CD4-positive, alpha-beta T cell treated with Interleukin-6 for 4 hours (primary cell): ENCODE results near the gene B4GALNT4.
"Not testable (repeated sequence)": the region's sequence is repeated elsewhere in the genome, so short reads cannot be mapped to it uniquely, and the experiment has no call there.

Experiments
- DNase-seq: peaks from one replicate; pipeline ENCODE4 v3.0.0-alpha.2; 2020; ENCODE audit warnings: mixed read lengths

Gene B4GALNT4, protein sequence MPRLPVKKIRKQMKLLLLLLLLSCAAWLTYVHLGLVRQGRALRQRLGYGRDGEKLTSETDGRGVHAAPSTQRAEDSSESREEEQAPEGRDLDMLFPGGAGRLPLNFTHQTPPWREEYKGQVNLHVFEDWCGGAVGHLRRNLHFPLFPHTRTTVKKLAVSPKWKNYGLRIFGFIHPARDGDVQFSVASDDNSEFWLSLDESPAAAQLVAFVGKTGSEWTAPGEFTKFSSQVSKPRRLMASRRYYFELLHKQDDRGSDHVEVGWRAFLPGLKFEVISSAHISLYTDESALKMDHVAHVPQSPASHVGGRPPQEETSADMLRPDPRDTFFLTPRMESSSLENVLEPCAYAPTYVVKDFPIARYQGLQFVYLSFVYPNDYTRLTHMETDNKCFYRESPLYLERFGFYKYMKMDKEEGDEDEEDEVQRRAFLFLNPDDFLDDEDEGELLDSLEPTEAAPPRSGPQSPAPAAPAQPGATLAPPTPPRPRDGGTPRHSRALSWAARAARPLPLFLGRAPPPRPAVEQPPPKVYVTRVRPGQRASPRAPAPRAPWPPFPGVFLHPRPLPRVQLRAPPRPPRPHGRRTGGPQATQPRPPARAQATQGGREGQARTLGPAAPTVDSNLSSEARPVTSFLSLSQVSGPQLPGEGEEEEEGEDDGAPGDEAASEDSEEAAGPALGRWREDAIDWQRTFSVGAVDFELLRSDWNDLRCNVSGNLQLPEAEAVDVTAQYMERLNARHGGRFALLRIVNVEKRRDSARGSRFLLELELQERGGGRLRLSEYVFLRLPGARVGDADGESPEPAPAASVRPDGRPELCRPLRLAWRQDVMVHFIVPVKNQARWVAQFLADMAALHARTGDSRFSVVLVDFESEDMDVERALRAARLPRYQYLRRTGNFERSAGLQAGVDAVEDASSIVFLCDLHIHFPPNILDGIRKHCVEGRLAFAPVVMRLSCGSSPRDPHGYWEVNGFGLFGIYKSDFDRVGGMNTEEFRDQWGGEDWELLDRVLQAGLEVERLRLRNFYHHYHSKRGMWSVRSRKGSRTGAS

DNA sequence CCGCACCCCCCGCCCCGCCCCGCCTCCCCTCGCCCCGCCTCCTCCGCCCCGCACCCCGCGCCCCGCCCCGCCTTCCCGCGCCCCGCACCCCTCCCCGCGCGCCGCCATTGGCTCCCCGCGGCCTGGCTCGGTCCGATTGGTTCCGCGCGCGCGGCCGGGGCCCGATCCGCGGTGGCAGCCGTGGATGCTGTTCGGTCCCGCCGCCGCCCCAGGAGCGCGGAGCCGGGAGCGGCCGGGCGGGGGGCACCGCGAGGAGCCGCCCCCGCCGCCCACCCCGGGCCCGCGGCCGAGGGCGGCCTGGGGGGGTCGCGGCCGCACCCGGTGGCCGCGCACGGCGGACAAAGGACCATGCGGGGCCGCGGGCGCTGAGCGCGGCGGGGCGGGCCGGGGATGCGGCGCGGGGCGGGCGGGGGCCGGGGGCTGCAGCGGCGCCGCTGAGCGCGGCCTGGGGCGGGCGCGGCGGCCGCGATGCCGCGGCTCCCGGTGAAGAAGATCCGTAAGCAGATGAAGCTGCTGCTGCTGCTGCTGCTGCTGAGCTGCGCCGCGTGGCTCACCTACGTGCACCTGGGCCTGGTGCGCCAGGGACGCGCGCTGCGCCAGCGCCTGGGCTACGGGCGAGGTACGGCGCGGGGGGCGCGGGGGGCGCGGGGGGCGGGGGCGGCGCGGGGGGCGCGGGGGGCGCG lies at the start of gene B4GALNT4:
B4GALNT4 (plus strand) TSS at position 164 of the 683 bp plus-strand sequence; CDS start at position 469, 305 bp downstream.
- DNase-seq = peak; percentile 52

DNA sequence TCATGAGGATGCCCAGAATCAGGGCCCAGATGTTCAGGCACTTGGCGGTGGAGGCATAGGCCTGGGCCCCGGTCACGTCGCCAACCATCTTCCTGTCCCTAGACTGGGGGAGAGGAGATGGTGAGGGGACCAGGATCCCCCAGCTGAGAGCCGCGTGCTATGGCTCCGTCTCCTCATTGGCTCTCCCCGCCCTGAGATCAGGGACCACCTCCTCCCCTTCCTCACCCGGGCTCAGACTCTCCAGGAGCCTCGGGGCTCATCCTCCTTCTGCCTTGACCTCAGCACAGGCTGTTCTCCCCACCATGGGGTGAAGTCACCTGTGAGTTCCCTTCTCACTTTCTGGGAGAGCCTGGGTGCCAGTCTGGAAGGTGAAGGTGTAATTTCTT lies 49.4 kb upstream of the B4GALNT4 start:
- not testable (repeated sequence) for DNase-seq

DNA sequence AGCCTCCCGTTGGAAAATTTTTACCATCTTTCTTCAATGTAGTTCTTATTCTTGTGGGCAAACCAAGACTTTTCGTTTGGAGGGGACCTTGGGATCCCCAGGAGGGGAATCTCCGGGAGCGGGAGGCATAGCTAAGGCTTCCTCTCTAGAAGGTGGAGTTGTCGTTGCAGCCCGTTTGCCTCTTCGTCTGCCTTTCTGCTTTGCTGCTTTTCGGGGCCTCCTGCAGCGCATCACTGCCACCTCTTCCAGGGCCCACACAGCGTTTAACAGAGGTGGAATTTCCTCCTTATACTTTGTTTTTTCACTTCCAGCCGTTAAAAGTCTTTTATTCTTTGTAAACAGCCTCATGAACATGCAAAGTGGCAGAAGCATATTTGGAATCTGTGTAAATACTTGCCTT lies 45.1 kb upstream of the B4GALNT4 start:
- no peak for DNase-seq

DNA sequence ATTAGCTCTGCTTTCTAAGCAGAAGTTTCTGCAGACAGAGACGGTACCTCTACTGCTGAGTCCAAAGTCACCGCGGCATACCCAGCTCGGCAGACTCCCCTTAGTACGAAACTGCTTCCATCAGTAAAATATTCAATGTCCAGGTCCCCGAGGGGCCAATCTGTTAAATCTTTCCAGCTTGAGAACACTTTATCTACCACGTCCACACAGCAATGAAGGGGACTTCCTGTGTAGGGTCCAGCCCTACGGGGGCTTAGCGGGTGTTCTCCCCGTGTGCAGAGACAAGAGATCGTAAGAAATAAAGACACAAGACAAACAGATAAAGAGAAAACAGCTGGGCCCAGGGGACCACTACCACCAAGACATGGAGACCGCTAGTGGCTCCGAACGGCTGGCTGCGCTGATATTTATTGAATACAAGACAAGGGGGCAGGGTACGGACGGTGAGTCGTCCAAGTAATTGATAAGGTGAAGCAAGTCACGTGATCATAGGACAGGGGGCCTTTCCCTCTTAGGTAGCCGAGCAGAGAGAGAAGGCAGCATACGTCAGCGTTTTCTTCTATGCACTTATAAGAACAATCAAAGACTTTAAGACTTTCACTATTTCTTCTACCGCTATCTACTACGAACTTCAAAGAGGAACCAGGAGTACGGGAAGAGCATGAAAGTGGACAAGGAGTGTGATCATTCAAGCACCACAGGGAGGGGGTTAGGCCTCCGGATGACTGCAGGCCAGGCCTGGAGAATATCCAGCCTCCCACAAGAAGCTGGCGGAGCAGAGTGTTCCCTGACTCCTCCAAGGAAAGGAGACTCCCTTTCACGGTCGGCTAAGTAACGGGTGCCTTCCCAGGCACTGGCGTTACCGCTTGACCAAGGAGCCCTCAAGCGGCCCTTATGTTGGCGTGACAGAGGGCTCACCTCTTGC lies 44.4 kb upstream of the B4GALNT4 start:
- DNase-seq = not testable (repeated sequence)

DNA sequence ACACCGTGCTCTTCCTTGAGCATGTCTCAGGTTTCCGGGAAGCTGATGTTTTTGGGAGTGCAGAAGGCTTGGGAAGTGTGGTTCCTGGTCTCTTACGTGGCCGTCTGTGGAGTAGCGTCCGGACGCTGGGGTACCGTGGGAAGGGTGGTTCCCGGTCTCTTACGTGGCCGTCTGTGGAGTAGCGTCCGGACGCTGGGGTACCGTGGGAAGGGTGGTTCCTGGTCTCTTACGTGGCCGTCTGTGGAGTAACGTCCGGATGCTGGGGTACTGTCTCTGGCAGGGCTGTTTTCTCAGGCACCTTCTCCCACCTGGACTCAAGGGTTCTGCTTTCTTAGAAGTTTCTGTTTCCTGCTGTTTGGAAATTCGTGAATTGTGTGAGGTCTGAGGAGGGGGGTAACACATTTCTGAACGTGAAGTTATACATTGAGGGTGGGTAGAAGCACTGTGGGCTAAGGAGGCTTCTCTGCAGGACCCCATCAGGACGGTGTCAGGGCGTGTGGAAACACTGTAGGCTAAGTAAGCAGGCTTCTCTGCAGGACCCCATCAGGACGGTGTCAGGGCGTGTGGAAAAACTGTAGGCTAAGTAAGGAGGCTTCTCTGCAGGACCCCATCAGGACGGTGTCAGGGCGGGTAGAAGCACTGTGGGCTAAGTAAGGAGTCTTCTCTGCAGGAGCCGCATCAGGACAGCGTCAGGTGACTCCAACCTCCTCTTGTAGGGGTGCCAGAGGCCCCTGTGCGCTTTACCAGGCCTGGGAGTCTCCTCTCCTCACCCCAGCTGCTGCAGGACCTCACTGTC lies 43.3 kb upstream of the B4GALNT4 start:
- no peak for DNase-seq

DNA sequence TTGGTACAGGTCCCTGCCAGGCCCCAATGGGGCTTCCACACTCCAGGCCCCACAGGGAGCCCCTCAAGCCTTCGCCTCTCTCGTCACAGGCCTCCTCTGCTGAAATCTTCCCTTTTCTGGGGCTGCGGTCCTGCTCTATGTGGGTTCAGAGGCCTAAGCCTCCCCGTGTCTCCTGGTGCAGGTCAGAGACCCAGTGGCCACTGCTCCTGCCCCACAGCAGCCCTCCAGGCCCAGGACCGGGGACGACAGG lies 42.8 kb upstream of the B4GALNT4 start:
- DNase-seq = no peak

DNA sequence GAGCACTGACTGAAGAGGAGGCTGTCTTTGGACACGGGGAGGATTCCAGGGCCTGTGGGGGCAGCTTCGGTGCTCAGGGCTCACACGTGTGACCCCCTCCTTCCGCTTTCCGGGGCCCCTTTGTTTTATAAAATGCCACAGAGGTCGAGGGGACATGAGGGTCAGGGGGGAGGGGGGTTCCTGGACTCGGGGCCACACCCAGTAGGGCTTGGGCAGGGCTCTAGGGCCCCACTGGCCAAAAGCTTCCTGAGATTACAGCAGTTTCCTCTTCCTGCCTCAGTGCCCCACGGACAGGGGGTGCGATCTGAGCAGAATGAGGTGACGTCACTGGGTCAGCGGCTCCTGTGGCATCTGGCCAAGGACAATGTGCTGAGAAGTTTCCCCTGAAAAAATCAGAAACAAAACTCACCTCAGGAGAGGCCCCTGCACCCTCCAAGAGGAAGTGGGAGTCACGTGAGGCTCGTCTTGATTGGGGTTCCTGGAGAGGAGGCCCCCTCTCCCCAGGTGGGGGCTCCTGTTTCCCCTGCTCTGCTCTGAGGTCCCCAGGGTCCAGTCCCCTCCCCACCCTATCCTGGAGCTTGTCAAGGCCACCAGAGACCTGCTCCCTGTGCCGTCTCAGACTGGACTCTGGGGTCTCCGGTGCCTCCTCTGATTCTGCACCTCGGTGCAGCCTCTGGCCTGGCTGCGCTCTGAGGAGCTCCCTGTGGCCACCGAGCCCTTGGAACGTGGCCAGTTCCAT lies 42.3 kb upstream of the B4GALNT4 start:
- DNase-seq = peak; percentile 78

DNA sequence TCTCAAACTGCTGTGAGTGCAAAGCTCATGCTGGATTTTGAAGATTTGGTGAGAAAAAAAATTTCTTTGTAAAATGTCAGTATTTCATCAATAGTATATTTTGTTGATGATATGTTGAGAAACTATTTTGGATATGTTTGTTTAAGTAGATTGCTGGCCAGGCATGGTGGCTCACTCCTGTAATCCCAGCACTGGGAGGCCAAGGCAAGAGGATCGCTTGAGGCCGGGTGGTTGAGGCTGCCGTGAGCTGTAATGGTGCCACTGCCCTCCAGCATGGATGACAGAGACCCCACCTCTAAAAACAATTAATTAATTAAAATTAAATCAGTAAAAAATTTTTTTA lies 41.7 kb upstream of the B4GALNT4 start:
- no peak for DNase-seq

DNA sequence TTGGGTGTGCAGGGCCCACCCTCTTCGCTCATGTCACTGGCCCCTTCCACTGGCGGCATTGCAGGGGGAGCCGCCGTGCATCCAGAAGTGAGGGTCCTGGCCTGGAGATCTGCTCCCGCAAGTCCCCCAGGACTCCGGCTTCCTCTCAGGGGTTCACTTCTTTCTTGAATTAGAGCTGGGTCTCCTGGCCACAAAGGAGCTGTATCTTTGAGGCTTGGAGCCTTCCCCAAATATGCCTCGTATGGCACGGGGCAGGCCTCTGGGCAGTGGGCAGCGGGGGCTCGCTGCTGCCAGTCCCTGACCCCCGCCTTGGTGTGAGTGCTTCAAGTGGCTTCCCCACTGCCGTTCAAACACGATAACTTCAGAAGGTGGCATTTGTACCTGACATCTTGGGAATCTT lies 41.3 kb upstream of the B4GALNT4 start:
- no peak for DNase-seq

DNA sequence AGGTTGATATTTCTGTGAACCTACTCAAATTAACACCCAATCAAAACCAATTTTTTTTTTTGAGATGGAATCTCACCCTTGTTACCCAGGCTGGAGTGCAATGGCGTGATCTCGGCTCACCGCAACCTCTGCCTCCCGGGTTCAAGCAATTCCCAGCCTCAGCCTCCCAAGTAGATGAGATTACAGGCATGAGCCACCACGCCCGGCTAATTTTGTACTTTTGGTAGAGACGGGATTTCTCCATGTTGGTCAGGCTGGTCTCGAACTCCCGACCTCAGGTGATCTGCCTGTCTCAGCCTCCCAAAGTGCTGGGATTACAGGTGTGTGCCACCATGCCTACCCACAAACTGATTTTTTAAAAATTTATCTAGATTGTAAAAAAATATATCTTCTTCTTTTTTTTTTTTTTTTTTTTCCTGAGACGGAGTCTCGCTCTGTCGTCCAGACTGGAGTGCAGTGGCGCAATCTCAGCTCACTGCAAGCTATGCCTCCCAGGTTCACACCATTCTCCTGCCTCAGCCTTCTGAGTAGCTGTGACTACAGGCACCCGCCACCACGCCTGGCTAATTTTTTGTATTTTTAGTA lies 40.7 kb upstream of the B4GALNT4 start:
- DNase-seq = not testable (repeated sequence)

DNA sequence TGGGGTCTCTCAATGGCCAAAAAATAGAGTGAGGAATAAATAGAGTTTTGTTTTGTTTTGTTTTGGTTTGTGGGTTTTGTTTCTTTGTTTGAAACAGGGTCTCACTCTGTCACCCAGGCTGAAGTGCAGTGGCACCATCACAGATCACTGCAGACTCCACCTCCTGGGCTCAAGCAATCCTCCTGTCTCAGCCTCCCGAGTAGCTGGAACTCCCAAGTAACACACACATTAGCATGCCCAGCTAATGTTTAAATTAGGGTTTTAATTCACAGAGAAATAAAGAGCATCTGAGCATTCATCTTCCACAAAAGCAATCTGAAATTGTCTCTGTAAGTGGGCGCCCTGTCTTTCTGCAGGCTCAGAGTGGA lies 39.4 kb upstream of the B4GALNT4 start:
- no peak for DNase-seq

DNA sequence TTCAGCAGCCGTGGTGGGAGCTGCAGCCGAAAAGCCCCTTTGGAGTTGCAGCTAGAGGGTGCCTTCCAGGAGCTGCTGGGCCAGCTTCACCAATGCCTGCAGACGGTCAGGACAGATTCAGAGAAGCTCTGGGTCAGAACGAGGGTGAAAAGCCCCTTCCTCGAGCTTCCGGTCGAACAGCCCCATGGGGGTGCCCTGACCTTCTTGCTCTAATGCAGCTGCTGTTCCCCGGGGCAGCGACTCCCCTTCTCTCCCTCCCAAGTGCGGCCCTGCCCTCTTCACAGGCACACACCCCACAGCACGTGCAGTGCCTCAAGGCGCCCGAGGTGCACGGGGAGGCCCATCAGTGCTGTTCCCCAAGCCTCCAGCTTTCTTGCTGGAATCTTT lies 39.0 kb upstream of the B4GALNT4 start:
- DNase-seq = no peak

DNA sequence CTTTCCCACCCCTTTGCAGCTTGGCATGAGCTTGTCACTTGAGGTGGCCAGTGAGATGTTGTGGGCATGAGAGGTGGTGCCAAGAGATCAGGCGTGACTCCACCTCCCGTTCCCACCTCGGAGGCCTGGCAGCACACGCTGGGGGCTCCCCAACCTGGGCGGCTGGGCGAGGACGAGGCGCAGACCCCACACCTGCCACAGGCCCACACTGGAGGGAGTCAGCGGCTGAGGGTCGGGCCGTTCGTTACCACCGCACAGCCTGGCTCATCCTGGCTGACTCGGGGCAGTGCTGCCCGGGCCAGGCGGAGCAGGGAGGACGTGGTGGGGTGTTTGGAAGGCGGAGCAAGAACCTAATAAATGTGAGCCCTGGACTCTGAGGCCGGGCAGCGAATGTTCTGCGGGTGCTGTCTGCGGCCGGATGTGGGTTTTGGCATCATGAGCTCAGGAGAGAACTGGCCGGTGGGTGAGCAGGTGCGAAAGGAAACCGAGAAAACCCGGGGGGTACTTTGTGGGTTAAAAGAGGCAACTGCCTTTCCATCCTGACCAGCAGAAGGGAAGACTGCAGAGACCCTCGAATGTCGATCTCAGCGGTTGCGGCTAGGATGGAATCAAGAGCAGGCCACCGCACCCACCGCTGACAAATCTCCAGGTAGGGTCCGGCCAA lies 38.5 kb upstream of the B4GALNT4 start:
- DNase-seq = peak; percentile 30

DNA sequence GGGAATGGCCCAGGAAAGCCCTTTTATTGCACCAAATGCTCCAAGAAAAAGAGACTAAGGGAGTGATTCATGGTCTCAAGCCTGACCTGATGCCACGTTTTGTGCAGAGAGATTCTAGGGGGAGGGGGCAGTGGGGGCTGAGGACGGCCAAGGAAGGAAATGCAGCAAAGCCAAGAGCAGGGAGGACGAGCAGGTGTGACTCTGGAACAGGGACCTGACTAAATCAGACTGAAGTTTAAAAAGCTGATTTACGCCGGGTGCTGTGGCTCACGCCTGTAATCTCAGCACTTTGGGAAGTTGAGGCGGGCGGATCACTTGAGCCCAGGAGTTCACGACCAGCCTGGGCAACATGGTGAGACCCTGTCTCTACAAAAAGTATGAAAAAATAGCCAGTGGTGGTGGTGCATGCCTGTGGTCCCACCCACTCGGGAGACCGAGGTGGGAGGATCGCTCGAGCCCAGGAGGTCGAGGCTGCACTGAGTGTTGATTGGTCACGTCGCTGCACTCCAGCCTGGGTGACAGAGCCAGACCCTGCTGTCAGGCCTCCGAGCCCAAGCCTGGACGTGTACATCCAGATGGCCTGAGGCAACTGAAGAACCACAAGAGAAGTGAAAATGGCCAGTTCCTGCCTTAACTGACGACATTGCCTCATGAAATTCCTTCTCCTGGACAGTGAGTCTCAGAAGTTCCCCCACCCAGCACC lies 37.8 kb upstream of the B4GALNT4 start:
- no peak for DNase-seq

DNA sequence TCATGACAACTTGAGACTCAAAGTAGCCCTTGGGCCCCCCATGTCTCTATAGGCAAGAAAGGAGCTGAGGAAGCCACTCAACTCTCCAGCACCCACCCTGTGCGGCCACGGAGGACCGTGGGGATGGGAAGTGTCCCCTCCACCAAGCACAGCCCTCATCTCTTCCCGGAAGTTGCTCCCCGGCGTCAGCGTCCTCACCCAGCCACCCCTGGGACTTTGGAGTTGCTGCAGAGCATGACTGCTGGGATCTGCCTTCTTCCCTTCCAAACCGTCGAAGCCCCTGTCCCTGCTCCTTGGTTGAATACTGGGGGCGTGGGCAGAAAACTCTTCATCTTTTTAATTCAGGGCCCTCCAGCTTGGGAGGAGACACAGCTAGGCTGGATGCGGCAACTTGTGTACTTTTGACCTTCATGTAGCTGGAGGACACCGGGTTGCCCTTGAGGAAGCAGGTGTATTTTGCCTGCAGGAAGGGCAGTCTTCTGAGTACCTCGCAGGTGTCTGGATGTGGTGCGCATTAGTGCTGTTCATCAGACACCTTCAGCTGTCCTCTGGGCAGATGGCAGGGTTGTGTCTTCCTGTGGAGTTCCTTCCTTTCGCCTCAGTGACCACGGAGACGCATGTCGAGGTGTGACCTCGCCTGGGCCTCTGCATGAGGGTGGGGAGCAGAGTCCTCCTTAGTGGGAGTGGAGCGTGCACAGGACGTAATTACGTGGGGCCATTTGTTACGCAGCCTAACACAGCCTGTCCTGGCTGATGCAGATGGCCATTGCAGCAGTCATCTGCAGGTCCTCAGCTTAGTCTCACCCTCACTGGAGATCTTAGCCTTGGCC lies 36.4 kb upstream of the B4GALNT4 start:
- no peak for DNase-seq

DNA sequence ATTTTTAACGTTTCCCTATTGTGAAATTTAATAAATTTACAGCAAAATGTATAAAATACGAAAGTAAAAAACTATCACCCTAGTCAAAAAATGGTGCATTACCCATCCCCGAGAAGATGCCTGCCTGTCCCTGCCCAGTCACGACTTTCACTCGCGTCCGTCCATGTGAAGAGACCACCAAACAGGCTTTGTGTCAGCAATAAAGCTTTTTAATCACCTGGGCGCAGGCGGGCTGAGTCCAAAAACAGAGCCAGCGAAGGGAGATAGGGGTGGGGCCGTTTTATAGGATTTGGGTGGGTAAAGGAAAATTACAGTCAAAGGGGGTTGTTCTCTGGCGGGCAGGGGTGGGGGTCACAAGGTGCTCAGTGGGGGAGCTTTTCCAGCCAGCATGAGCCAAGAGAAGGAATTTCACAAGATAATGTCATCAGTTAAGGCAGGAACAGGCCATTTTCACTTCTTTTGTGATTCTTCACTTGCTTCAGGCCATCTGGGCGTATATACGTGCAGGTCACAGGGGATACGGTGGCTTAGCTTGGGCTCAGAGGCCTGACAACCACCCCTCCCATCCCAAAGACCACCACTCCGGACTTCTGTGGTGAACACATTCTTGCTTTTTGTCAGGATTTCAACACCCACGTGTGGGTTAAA lies 35.6 kb upstream of the B4GALNT4 start:
- DNase-seq = not testable (repeated sequence)

DNA sequence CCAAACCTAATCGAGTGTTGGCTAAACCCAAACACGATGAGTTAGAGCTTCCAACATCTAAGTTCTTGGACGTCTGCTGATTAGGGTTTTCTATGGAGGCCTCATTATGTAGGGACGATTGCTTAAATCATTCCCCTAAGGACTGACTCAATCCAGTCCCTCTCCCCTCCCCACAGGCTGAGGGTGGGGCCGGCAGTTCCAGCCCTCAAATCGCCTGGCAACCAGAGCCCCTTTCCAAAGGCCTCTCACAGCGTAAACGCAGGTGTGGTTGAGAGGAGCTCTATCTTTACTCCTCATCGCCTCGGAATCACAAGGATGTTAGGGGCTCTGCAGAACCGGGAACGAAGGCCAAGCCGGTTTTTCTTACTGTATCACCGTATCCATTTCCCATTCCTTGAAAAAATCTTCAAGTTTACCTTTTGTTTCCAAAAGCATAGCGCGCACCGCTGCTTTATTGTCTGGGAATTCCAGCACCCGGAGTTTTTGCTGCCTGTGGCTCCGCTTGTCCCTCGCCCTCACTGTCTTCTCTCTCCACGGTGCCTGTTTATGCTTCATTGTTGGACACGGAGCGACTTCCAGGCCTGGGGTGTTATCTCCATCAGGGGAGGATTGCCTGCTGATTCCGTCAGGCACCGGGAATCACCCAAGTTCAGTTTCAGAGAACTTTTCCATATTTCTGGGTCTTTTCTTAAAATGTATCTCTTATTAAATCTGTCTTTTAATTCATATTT lies 34.9 kb upstream of the B4GALNT4 start:
- DNase-seq = no peak
